ENCODE measurements around the gene LRR1. TPM values are rescaled to one million over a fixed set of nuclear protein-coding genes. Genes with fewer than 3 reads are reported as not detected.

The LRR1 gene
- total and polyA plus RNA-seq, 9 of the 15 experiments (the other 6 are each of a cell fraction or from before 2014, with no cell fraction given) = 26.5 to 58.1 (median 31.8) TPM

DNA sequence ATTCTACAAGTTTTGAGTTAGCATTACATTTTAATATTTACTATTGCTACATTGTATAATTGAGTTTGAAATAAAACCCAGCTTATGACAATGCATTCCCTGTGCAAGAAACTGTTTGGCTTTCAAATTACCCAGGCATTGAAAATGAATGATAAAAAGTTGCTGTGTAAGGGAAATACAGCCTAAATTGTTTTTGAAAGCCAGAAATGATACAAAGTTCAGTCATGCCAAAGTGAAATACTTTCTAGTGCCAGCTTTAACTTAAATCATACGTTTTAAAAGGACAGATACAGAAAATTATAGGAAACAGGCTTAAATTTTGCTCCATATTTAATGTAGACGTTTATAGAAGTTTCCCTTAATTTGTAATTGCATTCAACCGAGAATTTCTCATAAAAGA lies 24.6 kb downstream of the LRR1 start:
- intact Hi-C loops (cut with micrococcal nuclease) = loop anchor here (5.0 to 10.0 kb wide), 2 partner anchors 36 to 159 kb away; partner anchors contain the start of gene RPS29
- peak overlapping the region; percentile 57 for H3K4me2 ChIP-seq (ENCODE audit: insufficient read depth, low read length)
- H3K4me1 ChIP-seq (replicated peaks in 1 of 2; ENCODE audit: control insufficient read depth in 2 of 2, insufficient read depth in 2 of 2, low read length in 2 of 2) = peaks cover 4 to 10% of the 10 kb centered on the region in 2 experiments; a peak in 3 of 5 replicates
- H3K36me3 ChIP-seq (ENCODE audit: control insufficient read depth, insufficient read depth, low read length) = peaks cover 53% of the 10 kb centered on the region; the same call in 1 of the 3 replicates
- 2% methylated on average over 3 of the region's 3 CpGs for whole genome bisulfite sequencing (ENCODE audit: insufficient coverage, low coverage, missing lambda C conversion rate)
- peak overlapping the region in 1 of 2 experiments; percentile 97; a peak in 2 of 4 replicates for H3K9ac ChIP-seq (ENCODE audit: insufficient read depth in 1 of 2, low read depth in 2 of 2, low read length in 2 of 2)
- in situ Hi-C loops (cut with MboI) = no loop called here
- FAIRE-seq (no peak), DNase-seq (ENCODE audit: extremely low read depth in 1 of 4, low spot score in 3 of 4) (no peak), ATAC-seq (no peak)
- H2AFZ ChIP-seq (ENCODE audit: low read depth, low read length) = no peak overlapping the region
- peak overlapping the region; percentile 59; the same call in 2 of the 3 replicates for H3K27ac ChIP-seq (ENCODE audit: extremely low read depth, low read depth, low read length)
- no peaks in the 10 kb centered on the region for H3K27me3 ChIP-seq (ENCODE audit: control insufficient read depth in 2 of 2, insufficient read depth in 2 of 2, low read length in 2 of 2)
- peaks cover 87% of the 10 kb centered on the region for H3K79me2 ChIP-seq (ENCODE audit: control insufficient read depth, insufficient read depth, low read length)
- ChIA-PET CTCF (ENCODE audit: low intra/inter-chr PET ratio) (no interaction called here), POLR2A (interaction anchor here (0.6 to 5.3 kb wide), 5 partner anchors 8 to 229 kb away, joined by 3 to 36 read pairs (median 5); partner anchors contain the start of genes DNAAF2 and NEMF)
- H3K9me1 ChIP-seq (ENCODE audit: control insufficient read depth, insufficient read depth, low read length) = no peaks in the 10 kb centered on the region
- H3K9me3 ChIP-seq (replicated peaks; ENCODE audit: control insufficient read depth, insufficient read depth, low read depth, low read length) = no peaks in the 10 kb centered on the region
- BruUV-seq (replicated peaks) = no TSS peak
- peak overlapping the region; percentile 24 for H3K4me3 ChIP-seq
- H4K20me1 ChIP-seq (replicated peaks; ENCODE audit: control insufficient read depth, insufficient read depth, low read length) = peaks cover 7% of the 10 kb centered on the region
- TF ChIP-seq MYC (IDR thresholded peaks at IDR 0.05; ENCODE audit: low read depth, low read length) (no peak), MYC (CRISPR knock-in tag; IDR thresholded peaks at IDR 0.05; ENCODE audit: borderline replicate concordance, low read depth) (no peak), ZNF445 (CRISPR knock-in tag; IDR thresholded peaks at IDR 0.05; ENCODE audit: low read depth) (no peak), NCOA2 (IDR thresholded peaks at IDR 0.05; ENCODE audit: partially characterized antibody in 2 of 2) (no peak), COPS2 (conservative IDR thresholded peaks at IDR 0.05) (no peak), MYNN (IDR thresholded peaks at IDR 0.05) (no peak), MYNN (CRISPR knock-in tag; IDR thresholded peaks at IDR 0.05) (no peak), RBM22 (IDR thresholded peaks at IDR 0.05; ENCODE audit: low read depth, low read length, poor library complexity, severe bottlenecking) (no peak), MAFG (tag; conservative IDR thresholded peaks at IDR 0.05) (peak; percentile 64), SMC3 (conservative IDR thresholded peaks at IDR 0.05; ENCODE audit: insufficient read depth, low read depth, low read length) (no peak), FOS (IDR thresholded peaks at IDR 0.05; ENCODE audit: extremely low read depth, insufficient read length) (no peak), NKRF (IDR thresholded peaks at IDR 0.05; ENCODE audit: borderline replicate concordance) (no peak), KDM4B (IDR thresholded peaks at IDR 0.05; ENCODE audit: borderline replicate concordance in 2 of 2, low read depth in 1 of 2) (no peak), KHSRP (IDR thresholded peaks at IDR 0.05) (no peak), BCLAF1 (IDR thresholded peaks at IDR 0.05; ENCODE audit: borderline replicate concordance in 1 of 2, control insufficient read depth in 1 of 2, low read depth in 2 of 2, low read length in 1 of 2) (no peak), ZFP30 (CRISPR knock-in tag; IDR thresholded peaks at IDR 0.05; ENCODE audit: borderline replicate concordance) (no peak)
- TF ChIP-seq, protein P1, sequence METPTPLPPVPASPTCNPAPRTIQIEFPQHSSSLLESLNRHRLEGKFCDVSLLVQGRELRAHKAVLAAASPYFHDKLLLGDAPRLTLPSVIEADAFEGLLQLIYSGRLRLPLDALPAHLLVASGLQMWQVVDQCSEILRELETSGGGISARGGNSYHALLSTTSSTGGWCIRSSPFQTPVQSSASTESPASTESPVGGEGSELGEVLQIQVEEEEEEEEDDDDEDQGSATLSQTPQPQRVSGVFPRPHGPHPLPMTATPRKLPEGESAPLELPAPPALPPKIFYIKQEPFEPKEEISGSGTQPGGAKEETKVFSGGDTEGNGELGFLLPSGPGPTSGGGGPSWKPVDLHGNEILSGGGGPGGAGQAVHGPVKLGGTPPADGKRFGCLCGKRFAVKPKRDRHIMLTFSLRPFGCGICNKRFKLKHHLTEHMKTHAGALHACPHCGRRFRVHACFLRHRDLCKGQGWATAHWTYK (CRISPR knock-in tag; IDR thresholded peaks at IDR 0.05) = no peak

All from K562 (cell line).